Astrocyte of the spinal cord (primary cell): Measurements from ENCODE around the gene NT5C1B.

Experiments
- DNase-seq: peaks from one replicate; pipeline ENCODE4 v3.0.0; 2011; ENCODE audit warnings: low read depth, low spot score
- H3K4me3 ChIP-seq: 2 replicates; pipeline ENCODE4 v1.5.1; 2011; ENCODE audit warnings: low read depth, mild to moderate bottlenecking, low read length, moderate library complexity
- CTCF ChIP-seq: IDR thresholded peaks from 2 replicates; pipeline ENCODE4 v1.5.1; 2012; ENCODE audit warnings: low read depth, mild to moderate bottlenecking, low read length, inconsistent platforms
- in situ Hi-C: cut with HindIII; loops from 2 replicates; pipeline ENCODE4 v1.10.0; 2017; ENCODE audit warnings: low sequenced_read_pairs

Gene NT5C1B

GRCh38 chr2:18603854-18604530, 14.6 kb upstream of the NT5C1B start:
- in situ Hi-C loops: no loop called here

GRCh38 chr2:18602298-18602697, 12.9 kb upstream of the NT5C1B start:
- no peak overlapping the region for H3K4me3 ChIP-seq
- TF ChIP-seq CTCF: no peak
- in situ Hi-C loops: no loop called here
- no peak for DNase-seq

More at GRCh38 chr2:18603854-18604530, 14.6 kb upstream of the NT5C1B start:
- TF ChIP-seq CTCF: no peak
- no peak for DNase-seq
- H3K4me3 ChIP-seq: no peak overlapping the region

- DNase-seq: no peak
- no peak overlapping the region for H3K4me3 ChIP-seq
- no peak for TF ChIP-seq CTCF
- in situ Hi-C loops: no loop called here
These were observed 10.9 kb upstream of the NT5C1B start for GRCh38 chr2:18600255-18600613.

- no peak for DNase-seq
- H3K4me3 ChIP-seq: no peak overlapping the region
- in situ Hi-C loops: no loop called here
- TF ChIP-seq CTCF: no peak
These were observed 10.3 kb upstream of the NT5C1B start for GRCh38 chr2:18599509-18600254.

- TF ChIP-seq CTCF: no peak
- DNase-seq: no peak
- no peak overlapping the region for H3K4me3 ChIP-seq
- in situ Hi-C loops: no loop called here
These were observed 9.6 kb upstream of the NT5C1B start for GRCh38 chr2:18598848-18599484.

- no peak for TF ChIP-seq CTCF
- in situ Hi-C loops: no loop called here
- DNase-seq: no peak
- no peak overlapping the region for H3K4me3 ChIP-seq
These were observed 8.2 kb upstream of the NT5C1B start for GRCh38 chr2:18597618-18598017.
